Duodenal mucosa (tissue), 2 donors: ENCODE data around the gene VCL.
A peak's percentile ranks its signal among the peaks of the same experiment; 100 is the strongest.
"Not testable (repeated sequence)": the region's sequence is repeated elsewhere in the genome, so short reads cannot be mapped to it uniquely, and the experiment has no call there.

Source experiments
- H3K27ac ChIP-seq: one replicate; pipeline ENCODE4 v1.7.0; 2013; ENCODE audit warnings: low read depth, low read length
- H3K27me3 ChIP-seq, 2 donors: one replicate each; pipeline ENCODE4 v1.7.0; 2013; ENCODE audit warnings: low read length in 2 of 2, control low read depth in 1 of 2; ENCODE audit not compliant: insufficient read depth in 2 of 2, control insufficient read depth in 1 of 2
- H3K36me3 ChIP-seq, 2 donors: one replicate each; pipeline ENCODE4 v1.7.0; 2013; ENCODE audit warnings: low read length in 2 of 2, control low read depth in 1 of 2; ENCODE audit not compliant: insufficient read depth in 2 of 2, control insufficient read depth in 1 of 2
- H3K4me1 ChIP-seq, 2 donors: one replicate each; pipeline ENCODE4 v1.7.0; 2013; ENCODE audit warnings: low read length in 2 of 2, control low read depth in 1 of 2; ENCODE audit not compliant: insufficient read depth in 2 of 2, control insufficient read depth in 1 of 2
- H3K4me3 ChIP-seq, 2 donors: one replicate each; pipeline ENCODE4 v1.7.0; 2013; ENCODE audit warnings: low read length in 2 of 2, low read depth in 1 of 2
- H3K9ac ChIP-seq, 2 donors: one replicate each; pipeline ENCODE4 v1.7.0; 2013; ENCODE audit warnings: low read length in 2 of 2, low read depth in 1 of 2
- H3K9me3 ChIP-seq, 2 donors: one replicate each; pipeline ENCODE4 v1.7.0; 2013; ENCODE audit warnings: low read length in 2 of 2, control low read depth in 1 of 2; ENCODE audit not compliant: control insufficient read depth in 1 of 2

The VCL gene

DNA sequence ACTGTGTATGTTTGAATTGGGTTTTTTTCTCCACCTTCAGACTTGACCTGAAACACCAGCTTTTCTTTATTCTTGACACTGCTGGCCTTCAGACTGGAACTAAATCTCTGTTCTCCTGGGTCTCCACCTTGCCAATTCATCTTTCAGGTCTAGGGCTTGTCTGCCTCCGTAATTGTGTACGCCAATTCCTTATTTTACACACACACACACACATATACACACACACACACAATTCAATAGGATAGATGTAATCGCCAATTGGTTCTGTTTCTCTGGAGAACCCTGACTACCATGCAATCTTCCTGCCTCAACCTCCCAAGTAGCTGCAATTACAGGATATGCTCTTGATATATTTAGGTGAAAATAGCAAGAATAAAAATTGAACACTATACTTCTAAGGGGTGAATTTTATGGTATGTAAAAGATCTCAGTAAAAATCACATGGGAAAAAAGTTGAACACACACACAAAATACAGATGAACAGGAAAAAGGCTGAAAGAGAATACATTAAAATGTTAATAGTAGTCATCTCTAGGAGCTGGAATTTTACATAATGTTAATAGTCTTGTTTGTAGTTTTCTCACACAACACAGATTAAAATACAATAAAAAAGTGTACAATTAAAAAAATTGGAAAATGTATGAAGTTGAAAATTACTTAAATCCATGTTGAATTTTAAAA lies 6.6 kb upstream of the VCL start:
- Histone ChIP-seq H3K27ac (no peak overlapping the region), H3K27me3 (no peaks in the 10 kb centered on the region), H3K9ac (no peak overlapping the region), H3K4me3 (no peak overlapping the region), H3K4me1 (no peaks in the 10 kb centered on the region), H3K9me3 (no peaks in the 10 kb centered on the region), H3K36me3 (no peaks in the 10 kb centered on the region)

DNA sequence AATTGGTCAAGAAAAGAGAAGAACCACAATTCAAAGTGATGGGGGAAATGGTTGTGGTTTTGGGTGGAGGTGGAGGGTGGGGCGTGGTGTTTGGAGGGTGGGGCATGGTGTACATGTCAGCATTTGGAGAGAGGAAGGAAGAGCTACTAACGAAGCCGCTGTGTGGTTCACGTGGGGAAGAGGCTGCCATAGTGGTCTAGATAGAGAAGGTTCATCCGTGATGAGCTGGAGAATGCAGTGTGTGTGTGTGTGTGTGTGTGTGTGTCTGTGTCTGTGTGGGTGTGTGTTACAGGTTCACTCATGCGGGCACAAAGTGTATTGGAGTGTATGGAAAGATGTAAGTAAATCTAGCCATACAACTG lies 6.1 kb upstream of the VCL start:
- no peak overlapping the region for H3K27ac ChIP-seq
- no peaks in the 10 kb centered on the region for H3K9me3 ChIP-seq
- no peaks in the 10 kb centered on the region for H3K27me3 ChIP-seq

DNA sequence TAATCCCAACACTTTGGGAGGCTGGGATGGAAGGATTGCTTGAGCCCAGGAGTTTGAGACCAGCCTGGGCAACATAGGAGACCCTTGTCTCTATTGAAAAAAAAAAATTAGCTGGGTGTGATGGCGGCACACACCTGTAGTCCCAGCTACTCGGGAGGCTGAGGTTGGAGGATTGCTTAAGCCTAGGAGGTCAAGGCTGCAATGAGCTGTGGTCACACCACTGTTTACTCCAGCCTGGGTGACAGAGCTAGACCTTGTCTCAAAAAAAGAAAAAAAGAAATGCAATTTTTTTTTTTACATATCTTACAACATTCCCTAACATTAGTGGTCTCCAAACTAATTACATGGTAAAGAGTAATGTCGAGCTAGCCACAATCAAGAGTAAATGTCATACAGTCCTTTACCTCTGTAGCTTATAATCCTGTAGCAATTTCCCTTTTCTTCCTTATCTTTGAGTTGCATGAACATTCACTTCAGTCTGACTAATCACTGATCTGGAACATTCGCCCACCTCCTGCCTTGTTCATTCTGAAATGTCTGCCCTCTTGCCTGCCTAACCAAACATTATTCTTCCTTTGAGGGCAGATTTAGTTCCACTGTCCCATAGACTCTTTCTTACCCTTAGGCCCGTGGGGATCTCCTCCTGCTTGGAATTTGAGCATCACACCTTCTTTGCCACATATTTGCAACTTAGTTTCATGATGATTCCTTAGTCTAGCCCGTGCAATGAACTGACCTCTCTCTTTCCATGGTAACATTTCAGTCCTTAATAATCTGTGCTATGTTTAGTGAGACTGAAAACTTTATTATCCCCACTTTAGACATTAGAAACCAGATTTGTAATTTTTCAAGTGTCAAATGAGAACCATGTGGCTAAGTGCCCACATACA lies 4.8 kb upstream of the VCL start:
- Histone ChIP-seq H3K27me3 (no peaks in the 10 kb centered on the region), H3K4me3 (no peak overlapping the region), H3K36me3 (no peaks in the 10 kb centered on the region), H3K4me1 (peaks cover 0 to 3% of the 10 kb centered on the region in 2 donors), H3K9me3 (no peaks in the 10 kb centered on the region), H3K27ac (no peak overlapping the region), H3K9ac (no peak overlapping the region)

More for the DNA sequence above, 6.1 kb upstream of the VCL start:
- Histone ChIP-seq H3K4me1 (no peaks in the 10 kb centered on the region), H3K36me3 (no peaks in the 10 kb centered on the region), H3K4me3 (no peak overlapping the region), H3K9ac (no peak overlapping the region)

- H3K4me1 ChIP-seq = peaks cover 7 to 16% of the 10 kb centered on the region in 2 donors
- no peak overlapping the region for H3K4me3 ChIP-seq
- no peak overlapping the region for H3K27ac ChIP-seq
- no peaks in the 10 kb centered on the region for H3K9me3 ChIP-seq
- no peak overlapping the region for H3K9ac ChIP-seq
- no peaks in the 10 kb centered on the region for H3K27me3 ChIP-seq
- no peaks in the 10 kb centered on the region for H3K36me3 ChIP-seq
Measured at GRCh38 chr10:73995035-73995358, 2.9 kb upstream of the VCL start.

DNA sequence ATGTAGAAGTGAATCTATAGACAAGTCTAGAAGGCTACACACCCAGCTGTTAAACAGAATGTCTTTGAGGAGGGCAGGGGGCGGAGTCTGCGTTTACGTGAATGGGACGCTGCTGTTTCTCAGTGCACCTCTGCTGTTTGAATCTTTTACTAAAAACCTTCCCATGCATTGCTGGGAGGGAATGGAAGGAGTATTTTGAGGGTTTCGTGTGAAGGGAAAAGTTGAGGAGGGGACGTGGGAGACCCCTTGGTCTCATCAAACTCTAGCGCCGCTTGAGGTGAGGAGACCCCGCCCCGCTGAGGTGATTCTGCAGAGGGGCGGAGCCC lies 492 bp upstream of the VCL start:
- H3K4me3 ChIP-seq = peak overlapping the region; percentile 85 to 94
- no peaks in the 10 kb centered on the region for H3K9me3 ChIP-seq
- peak overlapping the region; percentile 75 for H3K27ac ChIP-seq
- peaks cover 17 to 24% of the 10 kb centered on the region in 2 donors for H3K4me1 ChIP-seq
- H3K36me3 ChIP-seq = no peaks in the 10 kb centered on the region
- H3K27me3 ChIP-seq = no peaks in the 10 kb centered on the region
- H3K9ac ChIP-seq = peak overlapping the region; percentile 69 to 98

DNA sequence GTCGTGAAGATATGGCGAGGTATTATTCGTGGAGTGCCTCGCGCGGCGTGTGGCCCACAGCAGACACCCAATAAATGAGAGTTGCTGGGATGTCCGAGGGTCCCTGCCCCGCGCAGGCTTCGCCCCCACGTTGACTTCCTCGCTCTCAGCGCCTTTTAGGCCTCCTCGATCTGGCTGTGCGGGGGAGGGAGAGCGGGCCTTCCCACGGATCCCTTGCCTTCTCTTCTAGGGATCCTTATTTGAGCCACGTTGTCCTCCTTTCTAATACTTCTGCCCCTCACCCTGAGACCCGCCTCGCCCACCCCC lies 660 bp downstream of the VCL start:
- no peaks in the 10 kb centered on the region for H3K36me3 ChIP-seq
- no peaks in the 10 kb centered on the region for H3K9me3 ChIP-seq
- H3K9ac ChIP-seq = peak overlapping the region; percentile 98 to 99
- H3K4me3 ChIP-seq = peak overlapping the region; percentile 85 to 94
- no peaks in the 10 kb centered on the region for H3K27me3 ChIP-seq
- H3K4me1 ChIP-seq = peaks cover 17 to 24% of the 10 kb centered on the region in 2 donors
- H3K27ac ChIP-seq = peak overlapping the region; percentile 99

DNA sequence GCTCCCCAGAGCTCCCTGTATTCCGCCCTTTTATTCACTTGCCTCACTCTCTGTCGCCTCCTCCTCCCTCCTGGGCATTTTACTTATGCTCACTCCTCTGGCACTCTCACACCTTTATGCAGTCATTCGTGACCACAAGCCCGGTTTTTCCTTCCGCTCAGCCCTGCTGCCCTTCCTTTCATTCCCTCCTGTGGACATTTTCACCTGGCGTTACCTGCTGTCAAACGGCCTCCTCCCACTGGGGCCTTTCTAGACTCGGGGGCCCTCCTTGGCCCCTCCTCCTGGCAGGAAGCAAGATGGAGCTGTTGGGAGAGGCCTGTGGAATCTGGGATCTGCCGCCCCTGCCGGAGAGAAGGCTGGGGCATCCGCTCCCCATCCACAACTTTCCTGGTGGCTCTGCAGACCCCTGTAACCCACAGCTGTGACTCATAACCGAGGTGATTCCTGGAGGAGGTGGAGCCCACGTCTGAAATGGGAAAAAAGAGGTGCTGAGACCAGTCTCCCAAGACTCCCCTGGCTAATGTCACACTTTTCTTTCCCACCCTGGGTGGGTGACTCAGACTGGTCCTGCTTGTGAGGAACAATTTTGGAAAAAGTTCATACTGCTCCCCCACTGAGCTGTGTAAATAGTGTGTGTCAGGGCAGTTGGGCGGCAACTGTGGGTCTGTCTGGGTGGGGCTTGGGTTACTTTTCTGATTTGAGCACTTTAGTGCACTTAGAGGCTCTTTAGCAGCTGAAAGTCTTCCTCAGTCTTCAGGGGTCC lies 1.2 kb downstream of the VCL start:
- H3K27ac ChIP-seq = peak overlapping the region; percentile 99
- no peaks in the 10 kb centered on the region for H3K27me3 ChIP-seq
- H3K4me3 ChIP-seq = peak overlapping the region; percentile 85 to 94
- no peaks in the 10 kb centered on the region for H3K9me3 ChIP-seq
- peaks cover 17 to 24% of the 10 kb centered on the region in 2 donors for H3K4me1 ChIP-seq
- H3K9ac ChIP-seq = peak overlapping the region; percentile 98 to 99
- no peaks in the 10 kb centered on the region for H3K36me3 ChIP-seq

DNA sequence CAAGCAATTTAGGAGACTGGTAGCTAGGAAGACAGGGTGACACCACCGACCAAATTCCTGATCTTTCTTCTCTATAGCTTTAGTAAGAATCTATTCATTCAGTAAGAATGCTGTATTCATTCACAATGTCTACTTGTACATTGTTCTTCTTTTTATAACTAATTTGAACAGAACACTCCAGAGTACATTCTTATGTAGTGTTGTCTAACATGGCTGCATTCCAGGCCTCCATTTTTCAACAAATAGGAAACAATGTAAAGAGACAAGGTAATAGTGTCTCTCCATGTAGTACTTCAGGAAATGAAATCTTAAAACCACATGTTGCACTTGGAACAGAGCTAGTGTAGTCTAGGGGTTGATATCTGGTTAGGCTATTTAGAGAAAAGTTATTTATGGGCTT lies 1.8 kb downstream of the VCL start:
- peaks cover 17 to 24% of the 10 kb centered on the region in 2 donors for H3K4me1 ChIP-seq
- H3K4me3 ChIP-seq = peak overlapping the region; percentile 85 to 94
- H3K9me3 ChIP-seq = no peaks in the 10 kb centered on the region
- no peak overlapping the region for H3K27ac ChIP-seq
- peak overlapping the region; percentile 98 to 99 for H3K9ac ChIP-seq
- no peaks in the 10 kb centered on the region for H3K36me3 ChIP-seq
- no peaks in the 10 kb centered on the region for H3K27me3 ChIP-seq

DNA sequence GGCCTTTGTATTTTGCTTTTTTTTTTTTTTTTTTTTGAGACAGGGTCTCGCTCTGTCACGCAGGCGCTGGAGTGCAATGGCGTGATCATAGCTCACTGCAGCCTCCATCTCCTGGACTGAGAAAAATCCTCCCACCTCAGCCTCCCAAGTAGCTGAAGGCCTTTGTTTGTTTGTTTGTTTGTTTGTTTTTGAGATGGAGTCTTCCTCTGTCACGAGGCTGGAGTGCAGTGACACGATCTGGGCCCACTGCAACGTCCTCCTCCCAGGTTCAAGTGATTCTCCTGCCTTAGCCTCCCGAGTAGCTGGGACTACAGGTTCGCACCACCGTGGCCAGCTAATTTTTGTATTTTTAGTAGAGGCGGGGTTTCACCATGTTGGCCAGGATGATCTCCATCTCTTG lies 2.3 kb downstream of the VCL start:
- not testable (repeated sequence) for H3K27me3 ChIP-seq, H3K36me3 ChIP-seq, H3K27ac ChIP-seq, H3K9ac ChIP-seq, H3K9me3 ChIP-seq
- Histone ChIP-seq H3K4me1 (peaks cover 17 to 24% of the 10 kb centered on the region in 2 donors), H3K4me3 (peak overlapping the region; percentile 33 to 85)
